Activated CD8-positive, alpha-beta memory T cell treated with anti-CD3 and anti-CD28 coated beads for 1 hour (primary cell): Measurements from ENCODE around the gene MLST8.
"Not testable (repeated sequence)": the region's sequence is repeated elsewhere in the genome, so short reads cannot be mapped to it uniquely, and the experiment has no call there.

Experiments used
- DNase-seq, 2 donors: peaks; one replicate each; pipeline ENCODE4 v3.0.0-alpha.2; 2020; ENCODE audit warnings: low read depth in 1 of 2; ENCODE audit errors: extremely low read depth in 1 of 2

The MLST8 gene

GRCh38 chr16:2231016-2231931, 26.0 kb downstream of the MLST8 start:
- DNase-seq, result no peak

GRCh38 chr16:2232094-2232990, 27.1 kb downstream of the MLST8 start:
- DNase-seq, result no peak

DNA sequence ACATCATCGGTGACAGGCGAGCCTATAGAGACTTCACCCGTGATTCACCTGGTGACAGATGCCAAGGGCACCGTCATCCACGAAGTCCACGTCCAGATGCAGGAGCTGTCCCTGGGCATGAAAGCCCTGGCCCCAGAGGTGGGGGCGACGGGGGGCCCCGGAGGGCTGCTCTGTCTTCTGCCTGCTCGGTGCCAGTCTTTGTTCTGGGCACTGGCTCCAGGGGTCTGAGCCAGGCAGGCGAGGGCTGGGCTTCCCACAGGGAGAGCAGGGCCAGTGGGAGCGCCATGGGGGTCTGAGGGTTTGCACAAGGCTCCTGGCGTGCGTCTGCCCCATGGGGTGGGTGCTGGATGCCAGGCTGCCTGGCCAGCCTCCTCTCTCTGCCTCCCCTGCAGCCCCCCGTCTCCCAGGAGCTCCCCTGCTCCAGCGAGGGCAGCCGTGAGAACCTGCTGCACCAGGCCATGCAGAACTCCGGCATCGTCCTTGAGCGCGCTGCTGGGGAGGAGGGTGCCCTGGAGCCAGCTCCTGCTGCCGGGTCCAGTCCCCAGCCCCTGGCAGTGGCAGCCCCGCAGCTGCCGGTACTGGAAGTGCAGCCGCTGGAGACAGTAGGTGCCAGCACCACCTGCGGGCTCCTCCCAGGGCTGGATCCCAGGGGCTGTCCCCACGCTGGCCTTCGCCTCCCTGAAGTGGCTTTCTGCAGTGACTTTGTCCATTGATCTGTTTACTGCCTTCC, 28.0 kb downstream of the MLST8 start:
- no peak for DNase-seq

- no peak for DNase-seq
These were observed 28.9 kb downstream of the MLST8 start for GRCh38 chr16:2233872-2234812.

DNA sequence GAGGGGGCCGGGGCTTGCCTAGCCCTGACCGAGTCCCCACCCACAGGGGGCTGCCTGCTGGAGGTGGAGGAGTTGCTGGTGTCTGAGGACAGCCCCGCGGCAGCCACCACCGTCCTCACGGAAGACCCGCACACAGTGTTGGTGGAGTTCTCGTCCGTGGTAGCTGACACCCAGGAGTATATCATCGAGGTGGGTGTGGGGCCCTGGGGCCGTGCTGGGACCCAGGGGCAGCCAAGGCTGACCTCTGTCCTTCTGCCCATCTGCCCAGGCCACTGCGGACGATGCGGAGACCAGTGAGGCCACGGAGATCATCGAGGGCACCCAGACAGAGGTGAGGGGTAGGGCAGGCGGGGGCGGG, 29.5 kb downstream of the MLST8 start:
- no peak for DNase-seq

GRCh38 chr16:2235234-2235651, 30.0 kb downstream of the MLST8 start:
- DNase-seq, result no peak

- no peak for DNase-seq
These were observed 30.6 kb downstream of the MLST8 start for GRCh38 chr16:2235695-2236336.

DNA sequence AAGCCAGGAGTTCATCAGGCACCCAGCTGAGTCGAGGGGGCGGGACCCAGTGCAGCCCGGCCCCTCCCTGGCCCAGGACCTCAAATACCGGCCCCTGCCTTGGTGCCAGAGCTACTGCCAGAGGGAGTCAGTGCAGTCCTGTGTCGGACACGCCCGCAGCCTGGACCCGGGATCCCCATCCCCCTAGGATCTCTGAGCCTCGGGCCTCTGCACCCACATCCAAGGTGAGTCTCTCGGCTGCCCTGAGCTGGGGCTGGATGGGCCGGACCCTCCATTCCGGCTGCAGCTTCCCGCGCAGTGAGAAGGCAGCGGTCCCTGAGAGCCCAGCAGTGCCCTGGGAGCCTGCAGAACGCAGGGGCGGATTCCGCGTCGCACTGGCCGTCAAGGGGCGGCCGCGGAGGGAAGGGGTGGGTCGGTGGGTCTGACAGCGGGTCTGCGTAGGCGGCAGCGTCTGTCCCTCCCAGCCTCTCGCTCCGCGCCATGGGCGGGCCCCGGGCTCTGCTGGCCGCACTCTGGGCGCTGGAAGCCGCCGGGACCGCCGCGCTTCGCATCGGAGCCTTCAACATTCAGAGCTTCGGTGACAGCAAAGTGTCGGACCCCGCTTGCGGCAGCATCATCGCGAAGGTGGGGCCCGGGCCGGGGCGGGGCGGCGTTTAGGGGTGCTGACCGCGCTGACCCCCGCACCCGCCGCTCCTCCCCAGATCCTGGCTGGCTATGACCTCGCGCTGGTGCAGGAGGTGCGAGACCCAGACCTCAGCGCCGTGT, 31.3 kb downstream of the MLST8 start, which contains the start of gene DNASE1L2:
Gene DNASE1L2, plus strand, starts transcription at position 108 of the 765 bp plus-strand sequence. Its CDS starts 373 bp downstream, at position 481.
- DNase-seq, result no peak

DNA sequence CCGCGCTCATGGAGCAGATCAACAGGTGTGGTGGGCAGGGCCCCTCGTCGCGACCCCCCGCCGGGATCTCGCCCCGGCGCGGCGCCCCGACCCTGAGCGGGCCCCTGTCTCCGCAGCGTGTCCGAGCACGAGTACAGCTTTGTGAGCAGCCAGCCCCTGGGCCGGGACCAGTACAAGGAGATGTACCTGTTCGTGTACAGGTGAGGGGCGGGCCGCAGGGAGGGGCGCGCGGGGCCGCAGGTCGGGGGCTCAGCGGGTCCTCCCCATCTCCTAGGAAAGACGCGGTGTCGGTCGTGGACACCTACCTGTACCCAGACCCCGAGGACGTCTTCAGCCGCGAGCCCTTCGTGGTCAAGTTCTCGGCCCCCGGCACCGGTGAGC, 31.8 kb downstream of the MLST8 start:
- DNase-seq, result no peak

- DNase-seq, result no peak
These were observed 32.4 kb downstream of the MLST8 start for GRCh38 chr16:2237493-2238149.

DNA sequence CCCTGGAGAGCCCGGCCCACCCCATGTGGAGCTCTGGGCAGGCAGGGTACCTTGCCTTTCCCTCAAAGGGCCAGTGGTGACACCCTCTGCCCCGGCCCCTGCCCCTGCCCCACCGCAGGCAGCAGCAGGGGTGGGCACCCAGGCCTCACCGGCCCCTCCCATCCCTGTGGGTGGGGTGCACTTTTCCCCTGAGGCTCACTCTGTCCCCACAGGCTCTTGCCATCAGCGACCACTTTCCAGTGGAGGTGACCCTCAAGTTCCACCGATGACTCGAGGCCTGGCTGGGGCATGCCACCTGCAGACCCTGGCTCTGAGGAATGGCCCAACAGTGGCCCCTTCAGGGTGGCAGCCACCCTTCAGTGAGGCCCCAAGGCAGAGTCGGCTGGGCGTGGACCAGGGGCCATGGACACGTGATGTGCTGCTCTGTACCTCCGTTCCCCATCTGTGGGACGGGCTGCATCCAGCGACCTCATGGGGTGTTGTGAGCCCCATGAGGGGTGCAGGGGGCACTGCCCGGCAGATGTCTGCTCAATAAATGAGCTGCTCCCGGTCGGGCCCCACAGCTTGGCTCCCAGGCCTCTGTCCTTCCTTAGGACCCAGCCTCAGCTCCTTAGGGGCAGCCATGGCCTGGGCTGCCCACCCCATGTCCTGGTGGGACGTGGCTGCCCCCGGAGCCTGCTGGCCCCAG, 33.0 kb downstream of the MLST8 start:
- no peak for DNase-seq

- DNase-seq, result no peak
These were observed 33.8 kb downstream of the MLST8 start for GRCh38 chr16:2238838-2239675.

- not testable (repeated sequence) for DNase-seq
These were observed 35.1 kb downstream of the MLST8 start for GRCh38 chr16:2240331-2240730.

DNA sequence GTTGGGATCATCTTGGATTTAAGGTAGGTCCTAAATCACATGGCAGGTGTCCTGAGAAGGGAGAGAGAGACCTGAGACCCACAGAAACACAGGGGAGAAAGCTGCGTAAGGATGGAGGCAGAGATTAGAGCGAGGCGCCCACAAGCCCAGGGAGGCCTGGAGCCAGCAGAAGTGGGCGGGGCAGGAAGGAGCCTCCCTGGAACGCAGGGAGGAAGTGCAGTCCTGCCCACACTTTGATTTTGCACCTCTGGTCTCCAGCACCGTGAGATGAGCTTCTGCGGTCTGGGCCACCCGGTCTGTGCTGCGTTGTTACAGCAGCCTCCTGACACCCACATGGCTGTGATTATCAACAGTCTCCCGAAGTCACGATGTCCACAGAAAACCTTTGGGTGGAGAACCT, 37.3 kb downstream of the MLST8 start:
- no peak for DNase-seq

GRCh38 chr16:2243031-2243528, 37.8 kb downstream of the MLST8 start:
- DNase-seq, result no peak

DNA sequence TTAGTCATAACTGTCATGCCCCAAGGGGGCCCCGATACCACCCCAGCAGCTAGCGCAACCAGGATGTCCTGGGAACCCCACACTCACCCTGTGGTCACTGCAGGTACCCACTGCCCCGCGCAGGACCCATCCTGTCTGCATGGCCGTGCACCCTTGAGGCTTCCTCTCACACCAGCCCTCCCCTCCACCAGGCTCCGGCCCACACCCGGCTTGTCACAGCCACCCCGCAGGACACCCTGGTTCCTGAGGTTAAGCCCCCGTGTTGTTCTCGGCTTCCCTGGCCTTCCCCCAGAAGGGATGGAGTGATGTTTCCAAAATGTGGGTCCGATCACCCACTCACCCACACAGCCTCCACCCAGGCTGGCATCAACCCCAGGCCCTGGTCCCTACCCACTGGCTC, 38.5 kb downstream of the MLST8 start:
- DNase-seq, result no peak

DNA sequence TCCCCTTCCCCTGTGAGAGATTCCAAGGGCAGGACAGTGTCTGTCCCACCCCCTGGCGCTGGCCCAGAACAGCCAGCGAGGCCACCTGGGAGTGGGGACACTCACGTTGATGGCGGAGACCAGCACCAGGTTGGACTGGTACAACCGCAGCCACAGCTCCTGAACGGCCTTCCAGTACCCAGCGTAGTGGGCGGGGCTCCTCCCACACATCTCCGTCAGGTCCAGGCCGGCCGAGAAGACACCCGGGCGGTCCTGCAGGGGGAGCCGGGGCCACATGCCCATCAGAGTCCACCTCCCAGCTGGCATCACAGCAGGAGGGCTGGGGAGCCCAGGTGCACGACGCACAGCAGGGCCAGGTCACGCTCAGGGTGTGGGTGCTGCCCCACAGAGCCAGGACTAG, 39.0 kb downstream of the MLST8 start:
- no peak for DNase-seq
